ENCODE results near the gene ARF3.

GRCh38 chr12:48981757-48982157, 24.5 kb upstream of the ARF3 start:
- TF ChIP-seq EZH2 (IDR thresholded peaks at IDR 0.05; ENCODE audit: low read length) = no peak
- no peak for TF ChIP-seq CTCF (optimal IDR thresholded peaks at IDR 0.05 in 1 of 3, IDR thresholded peaks at IDR 0.05 in 1 of 3, conservative IDR thresholded peaks at IDR 0.05 in 1 of 3; ENCODE audit: extremely low read depth in 1 of 3, insufficient read depth in 2 of 3, low read length in 3 of 3)
